Left lobe of liver (tissue), 2 donors: Measurements from ENCODE around the gene ALDH1L1. TPM values are rescaled to one million over a fixed set of nuclear protein-coding genes. Genes with fewer than 3 reads are reported as not detected.

Experiments used
- ATAC-seq: fragments of 200-7000 bp; cut with Tn5 transposase; one replicate; pipeline ENCODE4 v1.9.1; 2020; ENCODE audit warnings: mild to moderate bottlenecking, moderate library complexity
- DNase-seq: peaks from one replicate; pipeline ENCODE4 v3.0.0-alpha.2; 2020; ENCODE audit warnings: low spot score
- total RNA-seq: library from RNA; stranded (reverse); gene quantifications from one replicate; pipeline ENCODE4 v1.2.1, GENCODE V29; 2021
- donor health status: DM: no; HTN: no; CAD: no; lungs with moderate emphysema.
- donor health status: DM: no; HTN: yes; CAD: no.

Gene ALDH1L1
- total RNA-seq, result 492 TPM

GRCh38 chr3:126180477-126181397 is at the start of gene ALDH1L1:
Gene ALDH1L1, minus strand, starts transcription at chr3:126180586. Its CDS starts 19,607 bp downstream, at chr3:126160979.
- ATAC-seq (peak; percentile 81), DNase-seq (peak; percentile 97)

- DNase-seq, result no peak
- ATAC-seq, result no peak
Observed at GRCh38 chr3:126226374-126226773, 46.0 kb upstream of the ALDH1L1 start.

- ATAC-seq (no peak), DNase-seq (no peak)
Observed at GRCh38 chr3:126216416-126216815, 36.0 kb upstream of the ALDH1L1 start.

GRCh38 chr3:126213379-126214028 is 33.1 kb upstream of the ALDH1L1 start:
- ATAC-seq (peak; percentile 62), DNase-seq (no peak)

GRCh38 chr3:126212620-126213378 is 32.4 kb upstream of the ALDH1L1 start:
- peak; percentile 85 for ATAC-seq
- DNase-seq, result no peak

GRCh38 chr3:126212250-126212619 is 31.8 kb upstream of the ALDH1L1 start:
- ATAC-seq (no peak), DNase-seq (no peak)

- ATAC-seq (no peak), DNase-seq (no peak)
Observed at GRCh38 chr3:126211569-126211968, 31.2 kb upstream of the ALDH1L1 start.

- DNase-seq (no peak), ATAC-seq (no peak)
Observed at GRCh38 chr3:126210606-126211005, 30.2 kb upstream of the ALDH1L1 start.

- DNase-seq (no peak), ATAC-seq (no peak)
Observed at GRCh38 chr3:126209741-126210140, 29.4 kb upstream of the ALDH1L1 start.

- ATAC-seq (peak; percentile 45), DNase-seq (peak; percentile 83)
Observed at GRCh38 chr3:126208606-126209256, 28.3 kb upstream of the ALDH1L1 start.

- no peak for ATAC-seq
- no peak for DNase-seq
Observed at GRCh38 chr3:126208182-126208581, 27.8 kb upstream of the ALDH1L1 start.

- DNase-seq, result no peak
- no peak for ATAC-seq
Observed at GRCh38 chr3:126207166-126207565, 26.8 kb upstream of the ALDH1L1 start.

- peak; percentile 37 for ATAC-seq
- no peak for DNase-seq
Observed at GRCh38 chr3:126205717-126206655, 25.6 kb upstream of the ALDH1L1 start.

- DNase-seq (no peak), ATAC-seq (no peak)
Observed at GRCh38 chr3:126202680-126203079, 22.3 kb upstream of the ALDH1L1 start.

GRCh38 chr3:126202276-126202675 is 21.9 kb upstream of the ALDH1L1 start:
- DNase-seq, result no peak
- ATAC-seq, result no peak

GRCh38 chr3:126201168-126201567 is 20.8 kb upstream of the ALDH1L1 start:
- DNase-seq (no peak), ATAC-seq (no peak)

GRCh38 chr3:126200534-126200933 is 20.1 kb upstream of the ALDH1L1 start:
- ATAC-seq (no peak), DNase-seq (no peak)

GRCh38 chr3:126199256-126199655 is 18.9 kb upstream of the ALDH1L1 start:
- ATAC-seq, result no peak
- DNase-seq, result no peak

- DNase-seq, result peak; percentile 81
- ATAC-seq, result peak; percentile 98
Observed at GRCh38 chr3:126197854-126198584, 17.6 kb upstream of the ALDH1L1 start.
